ENCODE results near the gene TMEM9. TPM values are rescaled to one million over a fixed set of nuclear protein-coding genes. Genes with fewer than 3 reads are reported as not detected.

The TMEM9 gene
- total RNA-seq, 1 experiment from 2014 or later, result 83.5 TPM

GRCh38 chr1:201136355-201137023 lies 17.8 kb downstream of the TMEM9 start:
- Histone ChIP-seq H3K36me3 (peaks cover 34% of the 10 kb centered on the region), H3K9me3 (replicated peaks) (no peaks in the 10 kb centered on the region), H3K27ac (no peak overlapping the region)

DNA sequence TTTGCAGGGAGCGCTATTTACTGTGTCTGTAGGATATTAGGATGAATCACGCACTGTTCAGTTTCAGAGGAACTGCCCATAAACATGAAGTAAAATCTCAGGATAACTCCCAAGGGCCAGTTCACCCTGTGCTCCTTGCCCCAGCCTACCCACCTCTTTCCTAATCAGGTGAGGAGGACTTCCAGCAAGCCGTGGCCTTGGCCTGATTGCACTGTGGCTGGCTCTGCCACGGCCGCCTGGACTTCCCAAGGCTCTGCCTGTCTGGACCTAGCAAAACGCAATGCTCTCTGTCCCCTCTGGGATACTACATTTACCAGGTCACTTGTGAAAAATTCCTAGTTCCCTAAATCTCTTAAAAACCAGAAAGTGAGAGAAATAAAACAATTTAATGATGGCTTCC lies 19.9 kb downstream of the TMEM9 start:
- no peak for DNase-seq
- no peaks in the 10 kb centered on the region for H3K4me1 ChIP-seq
- H3K36me3 ChIP-seq, result peaks cover 29% of the 10 kb centered on the region
- H3K4me3 ChIP-seq, result no peak overlapping the region
- H3K27me3 ChIP-seq, result no peaks in the 10 kb centered on the region; the same call in 1 of the 2 replicates
- no peak overlapping the region for H3K27ac ChIP-seq
- no peaks in the 10 kb centered on the region for H3K9me3 ChIP-seq (replicated peaks)

More at GRCh38 chr1:201136355-201137023, 17.8 kb downstream of the TMEM9 start:
- DNase-seq, result no peak
- no peaks in the 10 kb centered on the region for H3K4me1 ChIP-seq
- H3K4me3 ChIP-seq, result no peak overlapping the region
- H3K27me3 ChIP-seq, result no peaks in the 10 kb centered on the region

GRCh38 chr1:201131398-201131797 lies 22.9 kb downstream of the TMEM9 start:
- Histone ChIP-seq H3K36me3 (peaks cover 18% of the 10 kb centered on the region), H3K9me3 (replicated peaks) (no peaks in the 10 kb centered on the region), H3K27ac (no peak overlapping the region), H3K27me3 (peaks cover under 1% of the 10 kb centered on the region; the same call in 1 of the 2 replicates), H3K4me3 (no peak overlapping the region), H3K4me1 (peaks cover 8% of the 10 kb centered on the region; the same call in 1 of the 2 replicates)
- no peak for DNase-seq

- no peaks in the 10 kb centered on the region for H3K9me3 ChIP-seq (replicated peaks)
- H3K27ac ChIP-seq, result no peak overlapping the region
- peaks cover 3% of the 10 kb centered on the region; the same call in 1 of the 2 replicates for H3K27me3 ChIP-seq
- peaks cover 14% of the 10 kb centered on the region for H3K4me1 ChIP-seq
- H3K36me3 ChIP-seq, result no peaks in the 10 kb centered on the region
- H3K4me3 ChIP-seq, result no peak overlapping the region
- DNase-seq, result no peak
These were observed 25.3 kb downstream of the TMEM9 start for GRCh38 chr1:201128962-201129361.

DNA sequence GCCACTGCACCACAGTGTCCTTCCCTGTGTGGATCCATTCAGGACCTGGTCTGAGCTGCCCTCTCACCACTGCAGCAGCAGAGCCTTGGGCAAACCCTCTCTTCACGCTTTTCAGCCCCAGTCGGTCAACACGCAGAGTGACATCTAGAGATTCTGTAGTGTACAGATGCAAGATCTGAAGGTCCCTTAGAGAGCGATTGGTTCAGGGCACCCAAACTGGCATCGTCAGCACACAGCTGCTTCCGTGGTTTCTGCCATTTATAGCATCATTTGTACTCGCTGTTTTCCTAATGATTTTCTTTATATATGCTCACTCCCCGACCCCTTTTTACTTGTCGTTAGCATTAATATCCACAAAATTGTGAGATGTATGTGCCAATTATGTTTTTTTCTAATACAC lies 25.8 kb downstream of the TMEM9 start:
- H3K4me3 ChIP-seq, result no peak overlapping the region
- H3K36me3 ChIP-seq, result no peaks in the 10 kb centered on the region
- peaks cover 14% of the 10 kb centered on the region for H3K4me1 ChIP-seq
- no peak for DNase-seq
- H3K27ac ChIP-seq, result no peak overlapping the region
- no peaks in the 10 kb centered on the region for H3K9me3 ChIP-seq (replicated peaks)
- H3K27me3 ChIP-seq, result peaks cover 3% of the 10 kb centered on the region; the same call in 1 of the 2 replicates

DNA sequence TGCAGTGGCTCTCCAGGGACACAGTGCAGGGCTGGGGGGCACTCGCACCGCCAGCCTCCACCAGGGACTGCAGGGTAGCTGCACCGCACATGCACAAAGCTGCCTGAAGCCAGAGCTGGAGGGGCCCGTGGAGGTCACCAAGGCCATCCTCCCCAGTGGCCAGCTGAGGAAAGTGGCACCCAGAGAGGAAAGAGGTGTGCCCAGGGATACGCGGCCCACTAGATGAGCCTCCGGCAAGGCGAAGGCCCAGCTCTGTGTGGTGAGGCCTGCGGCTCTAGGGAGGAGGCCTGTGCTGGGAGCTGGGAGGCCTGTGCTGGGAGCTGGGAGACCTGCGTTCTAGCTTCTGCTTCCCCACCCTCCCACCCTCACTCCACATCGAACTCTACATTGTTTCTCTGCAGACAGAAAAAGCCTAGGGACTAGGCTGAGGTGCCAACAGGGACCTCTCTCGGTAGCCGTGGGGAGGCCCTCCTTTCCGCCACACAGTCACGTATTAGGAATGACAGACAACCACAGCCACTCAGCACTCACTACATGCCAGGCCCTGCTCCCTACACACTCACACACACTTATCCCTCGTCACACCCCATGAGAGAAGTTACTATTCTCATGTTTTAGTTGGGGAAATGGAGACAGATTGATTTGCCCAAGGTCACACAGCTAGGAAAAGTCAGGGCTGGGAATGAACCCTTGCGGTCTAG lies 26.4 kb downstream of the TMEM9 start:
- no peaks in the 10 kb centered on the region for H3K9me3 ChIP-seq (replicated peaks)
- peaks cover 14% of the 10 kb centered on the region for H3K4me1 ChIP-seq
- no peak overlapping the region for H3K4me3 ChIP-seq
- H3K36me3 ChIP-seq, result no peaks in the 10 kb centered on the region
- peaks cover 3% of the 10 kb centered on the region; the same call in 1 of the 2 replicates for H3K27me3 ChIP-seq
- peak in 1 of 2 experiments; percentile 33 for DNase-seq
- H3K27ac ChIP-seq, result no peak overlapping the region

DNA sequence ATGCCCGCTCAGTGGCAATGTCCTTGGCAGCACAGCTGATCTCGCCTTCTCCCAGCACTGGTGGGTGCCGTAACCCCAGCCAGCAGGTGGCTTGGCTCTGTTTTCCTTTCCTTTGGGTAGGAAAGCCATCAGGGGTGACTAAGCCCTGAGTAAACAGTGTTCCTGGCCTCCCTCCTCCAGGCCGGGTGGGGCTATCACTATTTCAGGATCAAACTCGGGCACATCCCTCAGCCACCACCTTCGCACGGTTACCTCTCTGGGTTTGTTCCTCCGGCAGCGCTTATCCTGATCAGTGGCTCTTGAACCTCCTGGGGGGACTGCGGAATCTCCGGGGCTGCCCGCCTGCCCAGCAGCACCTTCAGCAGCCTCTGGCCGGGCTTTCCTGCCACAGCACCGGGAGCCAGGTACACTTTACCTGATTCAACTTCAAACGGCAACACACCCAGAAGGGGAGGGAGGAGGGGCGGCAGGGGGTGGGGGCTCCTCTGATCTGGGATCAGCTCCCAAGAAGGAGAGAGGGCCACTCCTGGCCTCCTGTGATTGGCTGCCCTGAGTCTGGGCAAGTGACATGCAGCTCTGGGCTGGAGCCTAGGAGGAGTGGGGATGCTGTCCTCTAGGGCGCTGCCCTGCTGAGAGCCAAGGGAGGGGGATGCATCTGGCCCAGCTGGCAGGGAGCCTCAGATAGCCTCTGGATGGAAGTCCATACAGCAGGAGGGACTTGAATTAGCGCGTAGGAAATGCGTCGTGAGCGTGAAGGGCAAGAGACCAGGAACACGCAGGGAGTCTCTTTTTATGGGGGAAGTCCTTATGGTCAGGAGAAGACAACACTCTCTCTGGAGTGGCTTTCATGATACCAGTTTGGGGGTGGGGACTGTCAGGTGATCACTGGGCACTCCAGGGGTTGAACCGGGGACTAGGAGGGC lies 27.2 kb downstream of the TMEM9 start, which contains the start of gene ASCL5:
ASCL5 (minus strand) TSS at position 353 of the 923 bp plus-strand sequence. CDS start 11,812 bp downstream, outside the sequence.
- DNase-seq, result peak; percentile 40 to 55
- no peak within 1 kb of the TSS for H3K4me3 ChIP-seq
- no peak within 1 kb of the TSS for H3K27ac ChIP-seq
- peaks cover 14% of the 10 kb centered on the region for H3K4me1 ChIP-seq
- H3K27me3 ChIP-seq, result peaks cover 10% of the 10 kb centered on the region
- no peaks in the 10 kb centered on the region for H3K36me3 ChIP-seq
- H3K9me3 ChIP-seq (replicated peaks), result no peaks in the 10 kb centered on the region

- H3K36me3 ChIP-seq, result no peaks in the 10 kb centered on the region
- H3K4me3 ChIP-seq, result no peak overlapping the region
- no peaks in the 10 kb centered on the region for H3K9me3 ChIP-seq (replicated peaks)
- no peak overlapping the region for H3K27ac ChIP-seq
- H3K27me3 ChIP-seq, result peaks cover 11% of the 10 kb centered on the region
- H3K4me1 ChIP-seq, result peaks cover 14% of the 10 kb centered on the region
- DNase-seq, result no peak
These were observed 27.8 kb downstream of the TMEM9 start for GRCh38 chr1:201126463-201126831.

DNA sequence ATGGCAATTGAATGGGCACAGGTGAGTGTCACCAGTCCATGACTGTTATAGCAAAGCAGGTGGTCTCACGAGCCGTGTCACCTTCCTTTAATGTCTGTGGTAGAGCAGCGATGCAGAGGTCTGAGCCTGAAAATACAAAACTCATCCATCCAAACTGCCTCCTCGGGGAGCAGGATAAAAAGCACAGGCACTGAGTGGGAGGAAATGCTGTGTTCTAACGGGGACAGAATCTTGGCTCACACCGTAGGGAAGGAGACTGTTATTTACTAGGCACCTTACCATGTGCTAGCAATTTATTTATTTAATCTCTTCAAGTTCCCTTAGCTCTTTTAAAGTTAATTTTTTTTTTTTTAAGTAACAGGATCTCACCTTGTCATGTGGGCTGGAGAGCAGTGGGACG lies 28.5 kb downstream of the TMEM9 start:
- no peaks in the 10 kb centered on the region for H3K9me3 ChIP-seq (replicated peaks)
- no peaks in the 10 kb centered on the region for H3K36me3 ChIP-seq
- peaks cover 14% of the 10 kb centered on the region for H3K4me1 ChIP-seq
- H3K27me3 ChIP-seq, result peaks cover 11% of the 10 kb centered on the region
- H3K4me3 ChIP-seq, result no peak overlapping the region
- H3K27ac ChIP-seq, result no peak overlapping the region
- no peak for DNase-seq

DNA sequence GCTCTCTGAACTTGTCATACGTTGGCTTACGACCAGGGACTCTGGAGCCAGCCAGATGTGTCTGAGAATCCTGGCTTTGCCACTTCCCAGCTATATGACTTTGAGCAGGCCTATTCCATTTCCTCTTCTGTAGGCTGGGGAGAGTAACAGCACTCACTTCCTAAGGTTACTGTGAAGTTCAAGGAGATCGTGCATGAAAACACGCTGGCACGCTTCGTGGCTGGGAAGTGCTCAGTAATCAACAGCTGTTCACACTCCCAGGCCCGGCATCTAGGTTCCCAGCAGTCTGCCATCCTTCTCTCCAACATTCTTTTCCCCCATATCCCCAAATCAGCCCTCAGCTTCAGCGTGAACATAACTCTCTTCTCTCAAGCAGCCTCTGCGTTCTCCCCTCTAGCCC lies 29.3 kb downstream of the TMEM9 start:
- Histone ChIP-seq H3K27ac (no peak overlapping the region), H3K36me3 (no peaks in the 10 kb centered on the region), H3K27me3 (peaks cover 11% of the 10 kb centered on the region), H3K4me3 (no peak overlapping the region), H3K4me1 (peaks cover 14% of the 10 kb centered on the region), H3K9me3 (replicated peaks) (no peaks in the 10 kb centered on the region)
- peak; percentile 52 to 64 for DNase-seq

- Histone ChIP-seq H3K4me1 (peaks cover 14% of the 10 kb centered on the region), H3K9me3 (replicated peaks) (no peaks in the 10 kb centered on the region), H3K27ac (no peak overlapping the region), H3K27me3 (peaks cover 11% of the 10 kb centered on the region), H3K36me3 (no peaks in the 10 kb centered on the region), H3K4me3 (no peak overlapping the region)
- DNase-seq, result no peak
These were observed 30.4 kb downstream of the TMEM9 start for GRCh38 chr1:201123866-201124265.

DNA sequence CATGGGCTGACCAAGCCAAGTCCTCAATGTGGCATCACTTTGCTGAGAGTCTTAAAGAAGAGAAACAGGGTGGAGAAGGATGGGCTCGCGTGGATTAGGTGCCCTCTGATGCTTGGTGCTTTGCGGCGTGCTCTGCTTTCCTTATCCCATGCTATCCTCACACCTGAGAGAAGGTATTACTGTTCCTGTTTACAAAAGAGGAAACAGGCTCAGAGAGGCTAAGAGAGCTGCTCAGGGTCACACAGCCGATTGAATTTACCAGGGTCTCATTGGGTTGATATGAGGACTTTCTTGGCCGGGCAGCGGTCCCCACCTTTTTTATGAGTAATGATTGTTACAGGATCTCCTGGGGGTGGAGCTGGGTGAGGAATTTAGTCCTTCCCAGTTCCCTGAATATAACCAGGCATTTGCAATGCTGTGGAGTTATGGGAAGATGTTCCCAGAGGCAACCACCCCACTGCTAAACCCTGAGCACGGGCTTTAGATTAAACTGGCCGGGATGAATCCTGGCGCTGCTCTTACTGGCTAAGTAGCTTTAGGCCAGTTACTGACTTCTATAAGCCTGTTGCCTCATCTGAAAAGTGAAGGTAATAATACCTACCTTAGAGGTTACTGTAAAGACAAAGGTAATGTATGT lies 31.8 kb downstream of the TMEM9 start:
- H3K4me3 ChIP-seq, result no peak overlapping the region
- H3K36me3 ChIP-seq, result no peaks in the 10 kb centered on the region
- peaks cover 11% of the 10 kb centered on the region for H3K27me3 ChIP-seq
- peaks cover 12% of the 10 kb centered on the region for H3K4me1 ChIP-seq
- no peak overlapping the region for H3K27ac ChIP-seq
- H3K9me3 ChIP-seq (replicated peaks), result no peaks in the 10 kb centered on the region
- DNase-seq, result no peak

GRCh38 chr1:201119206-201120197 lies 34.8 kb downstream of the TMEM9 start:
- H3K27me3 ChIP-seq, result peaks cover 8% of the 10 kb centered on the region
- no peak overlapping the region for H3K27ac ChIP-seq
- H3K4me1 ChIP-seq, result no peaks in the 10 kb centered on the region
- DNase-seq, result peak in 1 of 2 experiments; percentile 36
- no peak overlapping the region for H3K4me3 ChIP-seq
- no peaks in the 10 kb centered on the region for H3K9me3 ChIP-seq (replicated peaks)
- no peaks in the 10 kb centered on the region for H3K36me3 ChIP-seq

Measured in SJCRH30 (cell line).